Measurements from ENCODE around the gene COLEC12. TPM values are rescaled to one million over a fixed set of nuclear protein-coding genes. Genes with fewer than 3 reads are reported as not detected.

Gene COLEC12
- total RNA-seq, 3 donors from 2014 or later (not counting 1 experiment from before 2014, with no cell fraction given), result not detected

GRCh38 chr18:396251-396555 is 104.3 kb downstream of the COLEC12 start:
- Histone ChIP-seq H3K27ac (ENCODE audit: low read length) (no peak overlapping the region), H3K36me3 (ENCODE audit: control insufficient read depth, insufficient read depth, low read length) (no peaks in the 10 kb centered on the region), H3K4me1 (ENCODE audit: control insufficient read depth, insufficient read depth, low read length) (no peaks in the 10 kb centered on the region), H3K27me3 (ENCODE audit: control insufficient read depth, insufficient read depth, low read length) (no peaks in the 10 kb centered on the region), H3K9me3 (ENCODE audit: control insufficient read depth, insufficient read depth, low read length) (no peaks in the 10 kb centered on the region), H3K4me3 (ENCODE audit: low read length) (no peak overlapping the region)
- no peaks in the 10 kb centered on the region for H3K36me3 Mint-ChIP-seq
- no peak for ATAC-seq
- H3K9me3 Mint-ChIP-seq, result no peaks in the 10 kb centered on the region
- H3K4me3 Mint-ChIP-seq, result no peak overlapping the region
- DNase-seq, result no peak
- H3K27me3 Mint-ChIP-seq (ENCODE audit: low read depth in 2 of 2), result peaks cover 5 to 6% of the 10 kb centered on the region in 2 donors
- no peak overlapping the region for H3K27ac Mint-ChIP-seq
- 79% methylated on average over 1 of the region's 1 CpG for WGBS (ENCODE audit: insufficient coverage)
- TF ChIP-seq CTCF (IDR thresholded peaks at IDR 0.05), result no peak
- intact Hi-C loops (cut with micrococcal nuclease), result no loop called here
- H3K4me1 Mint-ChIP-seq, result no peaks in the 10 kb centered on the region

- H3K4me1 ChIP-seq (ENCODE audit: control insufficient read depth, insufficient read depth, low read length), result no peaks in the 10 kb centered on the region
- H3K4me1 Mint-ChIP-seq, result no peaks in the 10 kb centered on the region
- H3K9me3 ChIP-seq (ENCODE audit: control insufficient read depth, insufficient read depth, low read length), result no peaks in the 10 kb centered on the region
- no peaks in the 10 kb centered on the region for H3K36me3 ChIP-seq (ENCODE audit: control insufficient read depth, insufficient read depth, low read length)
- H3K9me3 Mint-ChIP-seq, result no peaks in the 10 kb centered on the region
- no peaks in the 10 kb centered on the region for H3K36me3 Mint-ChIP-seq
- no peak for TF ChIP-seq CTCF (IDR thresholded peaks at IDR 0.05)
- no peaks in the 10 kb centered on the region for H3K27me3 ChIP-seq (ENCODE audit: control insufficient read depth, insufficient read depth, low read length)
- ATAC-seq (no peak), DNase-seq (no peak)
- H3K27ac ChIP-seq (ENCODE audit: low read length), result no peak overlapping the region
- no peak overlapping the region for H3K27ac Mint-ChIP-seq
- H3K27me3 Mint-ChIP-seq (ENCODE audit: low read depth in 2 of 2), result peaks cover 6 to 7% of the 10 kb centered on the region in 2 donors
- intact Hi-C loops (cut with micrococcal nuclease), result no loop called here
- no peak overlapping the region for H3K4me3 ChIP-seq (ENCODE audit: low read length)
- WGBS (ENCODE audit: insufficient coverage), result 90% methylated on average over 13 of the region's 13 CpGs
- H3K4me3 Mint-ChIP-seq, result no peak overlapping the region
Measured at GRCh38 chr18:395456-396250, 104.8 kb downstream of the COLEC12 start.

- H3K27me3 Mint-ChIP-seq (ENCODE audit: low read depth in 2 of 2), result peaks cover 6 to 7% of the 10 kb centered on the region in 2 donors
- intact Hi-C loops (cut with micrococcal nuclease), result no loop called here
- H3K9me3 Mint-ChIP-seq, result no peaks in the 10 kb centered on the region
- DNase-seq (no peak), ATAC-seq (no peak)
- TF ChIP-seq CTCF (IDR thresholded peaks at IDR 0.05), result no peak
- H3K27ac Mint-ChIP-seq, result no peak overlapping the region
- Histone ChIP-seq H3K4me1 (ENCODE audit: control insufficient read depth, insufficient read depth, low read length) (no peaks in the 10 kb centered on the region), H3K27me3 (ENCODE audit: control insufficient read depth, insufficient read depth, low read length) (no peaks in the 10 kb centered on the region), H3K9me3 (ENCODE audit: control insufficient read depth, insufficient read depth, low read length) (no peaks in the 10 kb centered on the region), H3K27ac (ENCODE audit: low read length) (no peak overlapping the region), H3K4me3 (ENCODE audit: low read length) (no peak overlapping the region), H3K36me3 (ENCODE audit: control insufficient read depth, insufficient read depth, low read length) (no peaks in the 10 kb centered on the region)
- H3K36me3 Mint-ChIP-seq, result no peaks in the 10 kb centered on the region
- H3K4me1 Mint-ChIP-seq, result no peaks in the 10 kb centered on the region
- no peak overlapping the region for H3K4me3 Mint-ChIP-seq
- WGBS (ENCODE audit: insufficient coverage), result 76% methylated on average over 1 of the region's 1 CpG
Measured at GRCh38 chr18:394987-395362, 105.5 kb downstream of the COLEC12 start.
